GM04504 (cell line): ENCODE results near the gene CCDC192.
A peak's percentile ranks its signal among the peaks of the same experiment; 100 is the strongest.

Source experiments
- DNase-seq: peaks from one replicate; pipeline ENCODE4 v3.0.0-alpha.2; 2012; ENCODE audit warnings: low read depth

Gene CCDC192

DNA sequence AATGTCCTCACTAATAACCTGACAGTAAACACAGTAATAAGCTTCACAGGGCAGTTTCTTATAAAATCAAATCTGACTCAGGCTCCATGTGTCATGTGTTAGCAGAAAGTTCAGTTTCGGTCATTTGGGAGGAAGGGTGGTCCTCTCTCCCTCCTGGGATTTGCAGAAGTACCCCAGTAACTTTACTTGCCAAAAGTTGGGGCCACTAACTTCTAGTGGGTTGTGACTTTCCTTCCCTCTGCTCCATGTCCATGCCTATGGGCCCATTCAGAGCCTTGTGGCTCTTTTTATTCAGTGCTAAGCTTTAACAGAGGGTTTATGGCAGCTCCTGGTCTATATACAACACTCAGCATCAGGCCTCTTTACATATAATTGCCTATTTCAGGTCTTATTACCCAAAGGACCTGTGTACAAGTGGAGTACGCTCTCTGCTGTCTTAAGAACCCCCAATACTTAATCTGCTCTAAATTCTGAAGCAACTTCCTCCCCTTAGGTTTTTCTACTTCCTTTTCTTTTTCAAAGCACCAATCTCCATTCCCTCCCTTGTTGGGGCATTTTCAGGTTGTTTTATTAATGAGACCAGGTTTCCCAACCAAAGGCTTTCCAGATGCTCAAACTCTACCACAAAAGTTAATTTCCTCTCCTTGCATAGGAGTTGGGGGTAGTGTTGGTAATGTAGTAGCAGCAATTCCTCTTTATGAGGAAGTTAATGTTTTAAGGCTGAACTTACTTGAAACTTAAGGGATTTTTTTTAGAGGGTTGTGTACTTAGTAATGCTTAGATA, 107.7 kb downstream of the CCDC192 start:
- DNase-seq: no peak

- no peak for DNase-seq
Observed at GRCh38 chr5:127812570-127812969, 109.4 kb downstream of the CCDC192 start.

- peak; percentile 49 for DNase-seq
Observed at GRCh38 chr5:127813633-127814587, 110.7 kb downstream of the CCDC192 start.

DNA sequence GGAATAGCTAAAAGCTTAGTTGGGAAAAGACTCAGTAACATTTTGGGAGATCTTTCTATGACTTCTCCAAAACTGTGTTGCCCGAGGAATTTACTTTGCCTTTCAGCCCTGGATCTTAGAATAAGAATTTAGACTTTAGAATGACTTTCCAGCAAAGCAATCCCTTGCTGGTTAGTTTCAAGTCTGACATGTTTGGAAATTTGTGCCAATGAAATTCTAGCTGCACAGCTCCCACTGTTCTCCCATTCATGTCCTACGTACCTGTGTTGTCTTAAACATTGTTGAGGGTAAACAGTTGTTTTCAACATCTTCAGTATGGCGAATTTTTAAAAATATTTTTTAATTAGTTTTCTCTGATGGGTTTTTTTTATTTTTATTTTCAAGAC, 111.4 kb downstream of the CCDC192 start:
- DNase-seq: no peak

GRCh38 chr5:127820910-127821553, 117.8 kb downstream of the CCDC192 start:
- DNase-seq: peak; percentile 47

DNA sequence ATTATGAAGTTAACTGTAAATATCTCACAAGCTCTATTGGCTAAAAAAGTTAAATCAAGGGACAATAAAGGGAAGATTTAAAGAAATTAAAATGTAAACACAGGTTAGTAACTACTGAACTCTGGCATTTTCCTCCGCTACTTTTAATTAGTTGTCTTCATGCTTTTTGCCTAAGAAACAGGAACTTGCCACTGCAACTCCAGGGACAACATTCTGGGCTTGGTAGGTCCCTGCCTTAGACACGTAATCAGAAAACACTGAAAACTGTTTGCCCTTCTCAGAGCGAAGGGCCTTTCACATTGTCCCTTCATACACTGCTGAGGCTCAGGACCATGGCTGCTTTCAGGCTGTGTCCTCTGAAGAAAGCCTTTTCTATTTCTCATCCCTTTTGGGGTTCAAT, 118.7 kb downstream of the CCDC192 start:
- no peak for DNase-seq

GRCh38 chr5:127824126-127824525, 120.9 kb downstream of the CCDC192 start:
- DNase-seq: no peak

- no peak for DNase-seq
Observed at GRCh38 chr5:127826011-127826410, 122.8 kb downstream of the CCDC192 start.

DNA sequence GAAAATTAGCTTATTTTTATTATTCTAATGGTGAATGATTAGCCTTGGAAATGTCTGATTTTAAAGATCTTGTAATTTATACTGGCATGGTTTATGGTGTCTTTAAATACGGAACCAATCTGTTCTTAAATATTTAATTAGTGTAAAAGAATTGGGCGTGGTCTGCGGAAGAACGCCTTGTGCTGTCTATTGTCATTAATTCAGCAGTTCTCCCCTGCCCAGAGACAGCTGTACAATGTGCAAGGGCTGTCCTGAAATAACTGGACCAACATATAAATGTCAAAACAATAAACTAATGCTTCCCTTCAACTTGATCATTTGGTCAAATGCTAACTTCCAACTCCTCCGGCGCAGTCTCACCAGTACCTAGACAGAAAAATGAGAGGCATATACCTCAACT, 124.3 kb downstream of the CCDC192 start:
- DNase-seq: no peak

GRCh38 chr5:127830157-127830556, 127.0 kb downstream of the CCDC192 start:
- no peak for DNase-seq

DNA sequence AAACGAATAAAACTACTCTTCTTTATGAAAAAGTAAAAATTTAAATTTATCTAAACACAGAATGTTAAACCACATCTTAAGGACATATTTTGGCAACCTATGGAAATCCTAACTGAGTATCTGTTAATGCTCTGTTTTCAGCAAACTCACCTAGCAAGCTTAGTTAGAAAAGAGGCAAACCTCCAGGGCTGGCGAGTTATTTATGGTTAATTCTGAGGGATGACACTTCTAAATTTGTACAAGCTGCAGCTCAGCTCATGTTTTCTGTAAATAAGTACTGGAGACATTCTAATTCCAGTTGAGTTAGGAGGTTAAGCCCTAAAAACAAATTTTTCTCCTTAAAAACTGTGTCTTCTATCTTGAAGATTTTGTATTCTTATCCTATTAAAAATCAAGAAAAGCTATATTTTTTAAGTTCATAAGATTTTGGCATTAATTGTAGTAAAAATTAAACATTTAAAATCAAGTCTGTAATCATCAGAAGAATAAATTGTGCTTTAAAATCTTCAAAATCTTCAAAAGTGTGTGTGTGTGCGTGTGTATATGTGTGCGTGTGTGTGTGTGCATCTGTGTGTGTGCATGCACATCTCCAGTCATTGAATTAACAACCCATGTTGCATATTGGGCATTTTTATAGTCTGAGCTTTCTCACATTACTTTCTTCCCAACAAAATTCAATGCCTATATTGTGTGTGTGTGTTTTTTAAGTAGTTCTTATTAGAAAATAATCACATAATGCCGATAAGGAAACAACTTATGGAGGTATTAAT, 127.8 kb downstream of the CCDC192 start:
- DNase-seq: no peak

- DNase-seq: no peak
Observed at GRCh38 chr5:127832067-127832466, 128.9 kb downstream of the CCDC192 start.

GRCh38 chr5:127834094-127834531, 130.9 kb downstream of the CCDC192 start:
- peak; percentile 6 for DNase-seq

- peak; percentile 18 for DNase-seq
Observed at GRCh38 chr5:127834554-127834953, 131.4 kb downstream of the CCDC192 start.

DNA sequence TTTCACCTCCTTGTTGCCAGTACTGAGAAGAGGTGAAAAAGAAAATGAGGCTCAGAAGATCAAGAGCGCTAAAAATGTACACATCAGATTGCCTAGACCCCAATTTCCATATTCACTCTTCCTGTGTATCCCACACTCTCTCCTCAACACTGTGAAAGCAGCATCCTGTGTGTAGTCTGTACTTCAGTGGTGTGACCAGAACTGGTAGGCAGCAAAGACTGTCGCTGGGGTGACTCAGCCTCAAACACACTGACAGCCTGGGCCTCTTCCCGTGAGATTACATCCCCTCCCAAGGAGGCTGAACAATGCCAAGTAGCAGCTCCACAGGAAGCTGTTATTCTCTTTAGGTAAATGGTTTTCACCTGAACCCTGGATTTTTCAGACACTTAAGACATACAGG, 135.5 kb downstream of the CCDC192 start:
- DNase-seq: peak; percentile 7

DNA sequence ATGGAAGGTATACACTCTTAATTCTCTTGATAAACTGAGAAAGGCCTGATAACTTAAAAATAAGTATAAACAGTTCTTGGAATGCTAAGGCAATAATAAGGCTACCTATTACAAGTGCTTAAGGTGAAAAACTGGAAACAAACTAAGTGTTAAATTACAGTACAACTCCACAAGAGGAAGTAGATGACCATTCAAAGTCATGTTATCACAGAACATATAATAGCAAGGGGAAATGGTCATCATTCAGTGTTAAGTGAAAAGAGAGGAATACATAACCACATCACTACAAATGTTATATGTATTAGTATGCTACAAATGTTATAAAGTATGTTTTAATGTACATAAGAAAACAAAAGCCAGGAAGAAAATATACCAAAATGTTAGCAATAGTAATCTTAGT, 135.9 kb downstream of the CCDC192 start:
- DNase-seq: no peak

DNA sequence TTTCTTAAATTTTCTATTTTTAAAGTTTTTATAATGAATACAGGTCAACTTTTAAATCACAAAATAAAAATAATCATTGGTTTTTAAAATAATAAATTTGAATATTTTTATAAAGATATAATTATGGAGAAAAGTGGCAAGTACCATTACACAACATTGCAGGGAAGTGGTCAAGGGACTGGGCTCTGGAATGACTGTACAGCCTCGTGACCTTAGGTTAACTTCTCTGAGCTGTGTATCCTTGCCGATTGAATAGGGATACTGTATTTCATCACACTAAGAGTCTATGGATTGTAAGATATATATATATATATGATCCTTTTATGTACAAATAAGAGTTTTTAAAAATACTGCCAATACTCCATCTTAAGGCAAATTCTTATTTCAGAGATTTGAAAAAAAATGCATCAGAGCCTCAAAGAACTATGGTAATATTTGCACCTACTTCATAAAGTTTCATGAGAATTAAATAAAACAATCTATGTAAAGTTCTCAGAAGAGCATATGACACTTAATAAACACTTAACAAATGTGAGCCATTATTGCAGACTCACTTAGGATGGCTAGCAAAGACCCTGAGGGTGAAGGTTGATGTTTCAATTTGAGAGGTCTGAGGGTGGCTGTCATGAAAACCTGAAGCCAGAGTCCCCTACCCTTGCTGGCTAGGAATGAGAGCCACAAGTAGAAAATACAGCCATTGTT, 136.5 kb downstream of the CCDC192 start:
- no peak for DNase-seq

DNA sequence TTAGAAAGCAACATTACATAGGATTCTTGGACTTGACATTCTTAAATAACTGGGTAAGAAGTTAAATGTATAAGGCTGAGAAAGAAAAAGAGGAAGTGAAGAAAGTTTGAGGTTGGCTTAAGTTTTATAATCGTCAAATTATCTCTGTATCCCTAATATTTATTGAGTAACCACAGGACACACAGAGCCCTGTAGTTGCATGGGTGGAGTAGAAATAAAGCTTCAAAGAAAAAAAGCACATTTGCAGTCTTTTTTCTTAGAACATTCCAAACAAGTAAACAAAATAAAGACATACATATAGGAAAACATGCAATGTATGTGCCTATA, 137.0 kb downstream of the CCDC192 start:
- DNase-seq: no peak

DNA sequence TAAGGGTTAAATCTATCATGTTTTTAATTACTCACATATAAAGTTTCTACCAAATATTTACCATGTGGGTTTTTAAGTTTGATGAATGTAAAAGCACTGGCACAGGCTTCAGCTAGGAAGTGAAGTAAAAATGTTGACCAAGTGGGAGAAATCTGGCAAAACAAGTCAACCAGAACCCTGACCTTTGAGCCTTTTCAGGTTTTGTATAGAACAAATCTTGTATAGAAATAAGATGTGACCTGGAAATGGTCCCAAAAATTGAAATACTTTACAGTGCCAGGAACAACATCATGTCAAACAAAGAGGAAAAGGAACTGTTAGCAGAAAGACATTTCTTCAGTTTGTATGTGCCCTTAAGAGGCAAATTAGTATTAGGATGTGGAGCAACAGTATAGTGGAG, 137.6 kb downstream of the CCDC192 start:
- DNase-seq: no peak

DNA sequence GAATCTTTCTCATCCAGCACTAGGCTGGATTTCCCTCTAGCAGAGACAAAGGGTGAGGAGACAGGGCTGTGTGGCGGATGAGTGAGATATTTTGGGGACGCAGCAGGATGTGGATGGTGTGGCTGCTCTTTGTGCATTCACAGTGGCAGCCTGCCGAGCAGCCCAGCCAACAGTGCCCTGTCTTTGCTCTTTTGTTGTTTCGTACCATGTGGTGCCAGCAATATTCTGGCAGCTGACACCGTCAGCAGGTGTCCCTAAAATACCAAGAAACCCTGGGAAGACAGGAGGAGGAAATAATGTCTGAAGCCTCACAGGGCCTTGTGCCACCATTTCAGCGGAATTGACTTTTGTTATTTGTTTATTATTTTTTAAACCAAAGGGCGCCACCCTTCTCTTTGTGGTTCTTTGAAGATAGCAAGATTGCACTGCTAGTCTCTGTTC, 141.4 kb downstream of the CCDC192 start:
- DNase-seq: no peak

GRCh38 chr5:127846884-127847283, 143.7 kb downstream of the CCDC192 start:
- no peak for DNase-seq
